RKO (cell line): ENCODE data around the gene VPS35L.

Experiments
- DNase-seq: peaks from one replicate; pipeline ENCODE4 v3.0.0-alpha.2; 2016; ENCODE audit warnings: low spot score

Gene VPS35L

GRCh38 chr16:19694989-19695388, 139.5 kb downstream of the VPS35L start:
- DNase-seq, result no peak

GRCh38 chr16:19696328-19696727, 140.8 kb downstream of the VPS35L start:
- DNase-seq, result no peak

- DNase-seq, result no peak
Observed at GRCh38 chr16:19696961-19697360, 141.5 kb downstream of the VPS35L start.

GRCh38 chr16:19697756-19698318, 142.3 kb downstream of the VPS35L start:
- no peak for DNase-seq

DNA sequence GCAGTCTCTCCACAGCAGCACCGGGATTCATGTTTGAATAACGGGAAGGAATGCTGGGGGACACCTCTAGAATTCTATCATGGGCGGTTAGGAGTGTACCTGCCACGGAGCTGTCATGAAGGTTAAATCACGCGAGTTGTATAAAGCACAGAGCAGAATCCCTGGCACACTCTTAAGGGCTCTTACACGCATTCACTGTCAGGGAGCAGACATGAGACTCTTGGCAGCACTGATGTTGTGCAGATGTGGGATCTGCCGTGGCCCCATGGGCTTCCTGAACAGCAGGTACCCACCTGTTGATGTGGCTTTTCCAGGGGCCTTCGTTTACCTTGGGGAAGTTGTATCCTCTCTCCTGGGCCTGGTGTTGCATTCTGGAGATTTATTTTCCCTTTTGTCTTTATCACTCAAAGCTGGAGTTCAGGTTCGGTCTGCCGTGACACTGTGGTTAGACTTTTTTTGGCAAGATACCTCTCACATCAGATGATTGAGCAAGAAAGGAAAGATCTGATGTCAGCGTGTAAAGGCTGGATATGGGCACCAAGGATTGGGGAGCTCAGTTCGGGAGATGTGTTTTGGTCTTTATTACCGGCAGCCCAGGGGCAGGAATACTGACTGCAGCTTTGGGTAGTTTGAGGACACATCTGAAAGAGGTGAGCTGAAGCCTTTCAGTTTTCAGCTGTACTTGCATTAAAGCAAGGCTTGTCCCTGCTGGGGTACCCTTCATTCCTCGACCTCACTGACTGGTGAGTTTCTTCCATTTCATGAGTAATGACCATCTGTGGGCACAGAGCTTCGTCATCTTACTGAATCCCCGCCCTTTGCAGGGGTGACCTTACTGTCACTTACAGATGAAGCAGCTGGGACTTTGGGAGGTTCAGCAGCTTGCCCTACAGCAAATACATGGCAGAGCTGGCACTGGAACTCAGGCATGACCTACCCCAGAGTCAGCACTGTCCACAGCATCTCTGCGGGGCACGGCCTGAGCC, 143.3 kb downstream of the VPS35L start:
- no peak for DNase-seq

- no peak for DNase-seq
Observed at GRCh38 chr16:19699472-19699871, 144.0 kb downstream of the VPS35L start.

- no peak for DNase-seq
Observed at GRCh38 chr16:19700319-19700781, 144.8 kb downstream of the VPS35L start.

- no peak for DNase-seq
Observed at GRCh38 chr16:19701091-19701490, 145.6 kb downstream of the VPS35L start.

GRCh38 chr16:19703172-19703889, 147.8 kb downstream of the VPS35L start:
- DNase-seq, result no peak

GRCh38 chr16:19704321-19705145, 149.0 kb downstream of the VPS35L start:
- no peak for DNase-seq

DNA sequence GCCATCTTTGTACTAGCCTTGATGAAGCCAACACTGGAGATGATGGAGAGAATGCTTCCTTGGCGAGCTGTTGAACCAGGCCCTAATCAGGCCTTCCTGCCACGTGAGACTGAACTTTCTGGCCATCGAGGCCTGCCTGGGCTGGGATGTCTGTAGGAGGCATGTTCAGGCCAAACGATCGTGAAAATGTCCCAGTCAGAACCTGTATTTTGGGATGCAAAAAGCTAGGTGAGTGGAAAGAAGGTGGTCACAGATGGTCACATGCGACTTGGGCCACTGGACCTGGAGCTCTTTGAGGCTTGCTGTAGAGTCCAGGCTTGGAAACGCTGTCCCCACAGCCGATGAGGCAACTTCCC, 149.6 kb downstream of the VPS35L start:
- no peak for DNase-seq

DNA sequence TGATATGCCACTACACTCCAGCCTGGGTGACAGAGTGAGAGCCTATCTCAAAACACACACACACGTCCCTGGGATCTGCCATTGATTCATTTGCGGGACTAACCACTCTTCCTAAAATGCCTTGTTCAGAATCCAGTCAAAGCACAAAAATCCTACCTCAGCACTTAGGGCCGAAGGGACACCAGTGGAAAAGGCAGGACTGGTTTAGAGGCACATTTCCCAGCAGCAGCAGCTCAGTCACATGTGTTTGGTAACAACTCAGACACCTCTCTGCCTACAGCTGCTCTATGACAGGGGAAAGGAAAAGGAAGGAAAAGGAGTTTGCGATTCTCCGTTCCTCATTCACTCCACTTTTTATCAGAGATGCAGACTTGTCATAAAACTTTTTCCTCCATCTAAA, 150.3 kb downstream of the VPS35L start:
- no peak for DNase-seq

DNA sequence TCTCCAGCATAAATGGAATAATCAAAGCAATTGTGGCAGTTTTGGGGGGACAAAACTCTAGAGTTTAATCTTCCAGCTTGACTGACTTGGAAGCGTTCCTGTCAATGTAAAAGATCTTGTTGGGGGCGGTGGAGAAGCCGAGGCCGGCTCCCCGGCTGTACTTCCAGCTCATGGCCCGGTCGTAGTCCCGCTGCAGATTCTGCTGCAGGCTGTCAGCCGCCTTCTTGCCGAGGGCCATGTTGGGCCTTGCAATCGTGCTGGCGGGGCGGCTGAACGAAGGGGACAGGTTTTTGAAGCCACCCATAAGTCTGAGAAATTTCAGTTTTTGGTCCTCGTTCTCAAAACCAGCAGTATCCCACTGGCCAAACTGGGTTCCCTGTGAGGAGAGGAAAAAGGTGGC, 151.3 kb downstream of the VPS35L start:
- no peak for DNase-seq

GRCh38 chr16:19707569-19708295, 152.2 kb downstream of the VPS35L start:
- no peak for DNase-seq

DNA sequence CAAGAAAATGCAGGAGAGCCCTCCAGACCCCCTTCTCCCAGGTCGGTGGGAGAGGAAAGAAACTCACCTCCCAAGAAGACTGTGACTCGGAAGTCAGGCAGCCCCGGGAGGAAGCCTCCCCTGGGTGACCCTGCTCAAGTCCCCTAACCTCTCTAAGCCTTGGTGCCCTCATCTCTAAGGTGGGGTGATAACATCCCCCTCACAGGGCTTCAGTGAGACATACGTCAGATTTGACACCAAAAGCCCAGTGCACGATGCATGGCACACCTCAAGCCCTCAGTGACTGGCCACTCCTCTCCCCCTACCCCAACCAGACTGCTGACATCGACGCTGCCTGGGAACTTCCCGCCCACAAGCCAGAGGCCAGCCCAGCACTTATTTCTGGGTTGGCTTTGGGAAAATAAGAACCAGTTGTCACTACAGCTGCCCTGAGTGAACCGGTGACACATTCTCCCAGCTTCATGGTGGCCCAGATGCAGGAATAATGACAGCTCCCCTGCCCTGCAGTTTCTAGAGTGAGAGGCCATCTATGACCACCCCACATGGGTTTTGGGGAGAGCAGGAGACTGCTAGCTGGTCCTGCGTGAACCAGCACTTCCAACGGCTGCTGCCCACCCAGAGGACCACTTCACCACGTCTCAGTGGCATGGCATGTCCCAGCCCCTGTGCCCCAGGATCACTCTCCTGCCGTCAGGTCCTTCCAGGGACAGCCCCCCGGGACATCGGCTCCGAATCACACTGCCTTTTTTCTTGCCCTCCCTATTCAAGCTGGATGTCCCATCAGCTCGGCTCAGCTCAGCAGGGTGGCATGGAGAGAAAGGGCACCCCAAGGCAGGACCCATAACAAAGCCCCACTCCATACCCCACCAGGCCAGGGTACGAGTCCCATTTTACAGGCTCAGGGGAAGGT, 153.0 kb downstream of the VPS35L start:
- DNase-seq, result no peak

DNA sequence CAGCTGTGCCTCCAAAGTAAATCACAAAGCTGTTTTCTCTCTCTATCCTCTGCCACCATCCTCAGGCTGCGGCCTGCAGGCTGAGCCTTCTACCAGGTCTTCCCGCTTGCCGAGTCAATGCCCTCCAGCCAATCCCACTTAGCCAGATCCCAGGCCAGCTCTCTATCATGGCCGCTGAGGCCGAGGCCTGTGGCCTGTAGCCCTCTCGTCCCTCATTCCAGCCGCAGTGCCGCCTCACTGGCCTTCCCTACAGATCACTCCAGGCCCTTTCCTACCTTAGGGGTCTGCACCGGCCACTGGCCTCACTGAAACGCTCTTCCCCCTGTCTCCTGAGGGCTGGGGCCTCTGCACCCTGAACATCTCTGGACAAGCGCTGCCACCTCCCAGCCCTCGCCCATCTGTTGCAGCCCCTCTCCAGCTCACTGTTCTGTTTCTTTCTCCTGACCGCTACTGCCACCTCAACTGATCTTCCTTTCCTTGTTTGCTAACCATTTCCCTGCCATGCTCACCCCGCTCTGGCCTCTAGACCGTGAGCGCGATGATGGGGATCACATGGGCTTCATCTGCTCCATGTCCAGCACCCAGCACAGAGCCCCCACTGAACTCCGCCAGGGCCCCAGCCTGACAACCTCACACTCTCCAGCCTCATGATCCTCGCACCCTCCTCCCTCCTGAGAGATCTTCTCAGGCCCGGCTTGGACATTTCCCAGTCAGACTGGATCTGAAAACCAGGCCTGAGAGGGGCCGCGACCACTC, 154.1 kb downstream of the VPS35L start:
- DNase-seq, result no peak

- DNase-seq, result no peak
Observed at GRCh38 chr16:19710191-19710908, 154.8 kb downstream of the VPS35L start.

- no peak for DNase-seq
Observed at GRCh38 chr16:19710991-19711545, 155.6 kb downstream of the VPS35L start.
